WERI-Rb-1 (cell line): ENCODE results near the gene LLCFC1.

Experiments
- DNase-seq: peaks from one replicate; pipeline ENCODE4 v3.0.0-alpha.2; 2020
- H3K27ac ChIP-seq: fragments of 250-450 bp; sonication (Bioruptor Pico); 2 replicates; pipeline ENCODE4 v1.5.1; 2020; ENCODE audit warnings: mild to moderate bottlenecking, moderate library complexity
- H3K27me3 ChIP-seq: fragments of 250-450 bp; sonication (Bioruptor Pico); 2 replicates; pipeline ENCODE4 v1.5.1; 2021; ENCODE audit warnings: mild to moderate bottlenecking, low read depth, moderate library complexity; ENCODE audit not compliant: insufficient read depth, severe bottlenecking
- H3K36me3 ChIP-seq: fragments of 250-450 bp; sonication (Bioruptor Pico); 2 replicates; pipeline ENCODE4 v1.5.1; 2020; ENCODE audit warnings: mild to moderate bottlenecking, moderate library complexity
- H3K4me3 ChIP-seq: 2 replicates; pipeline ENCODE4 v1.5.1; 2011; ENCODE audit warnings: low read depth, mild to moderate bottlenecking, control low read depth, low read length
- H3K9me3 ChIP-seq: fragments of 250-450 bp; sonication (Bioruptor Pico); 2 replicates; pipeline ENCODE4 v1.5.1; 2021; ENCODE audit warnings: mild to moderate bottlenecking, moderate library complexity; ENCODE audit not compliant: severe bottlenecking
- TF ChIP-seq, protein P1 (sequence below): IDR thresholded peaks from 2 replicates; pipeline ENCODE4 v1.5.1; 2011; ENCODE audit warnings: low read depth, mild to moderate bottlenecking, control low read depth, inconsistent platforms, low read length

Gene LLCFC1

GRCh38 chr7:142957723-142958122, 18.4 kb downstream of the LLCFC1 start:
- Histone ChIP-seq H3K27ac (no peak overlapping the region), H3K4me3 (no peak overlapping the region), H3K36me3 (peaks cover 7% of the 10 kb centered on the region), H3K9me3 (no peaks in the 10 kb centered on the region), H3K27me3 (no peaks in the 10 kb centered on the region)
- TF ChIP-seq, protein P1, sequence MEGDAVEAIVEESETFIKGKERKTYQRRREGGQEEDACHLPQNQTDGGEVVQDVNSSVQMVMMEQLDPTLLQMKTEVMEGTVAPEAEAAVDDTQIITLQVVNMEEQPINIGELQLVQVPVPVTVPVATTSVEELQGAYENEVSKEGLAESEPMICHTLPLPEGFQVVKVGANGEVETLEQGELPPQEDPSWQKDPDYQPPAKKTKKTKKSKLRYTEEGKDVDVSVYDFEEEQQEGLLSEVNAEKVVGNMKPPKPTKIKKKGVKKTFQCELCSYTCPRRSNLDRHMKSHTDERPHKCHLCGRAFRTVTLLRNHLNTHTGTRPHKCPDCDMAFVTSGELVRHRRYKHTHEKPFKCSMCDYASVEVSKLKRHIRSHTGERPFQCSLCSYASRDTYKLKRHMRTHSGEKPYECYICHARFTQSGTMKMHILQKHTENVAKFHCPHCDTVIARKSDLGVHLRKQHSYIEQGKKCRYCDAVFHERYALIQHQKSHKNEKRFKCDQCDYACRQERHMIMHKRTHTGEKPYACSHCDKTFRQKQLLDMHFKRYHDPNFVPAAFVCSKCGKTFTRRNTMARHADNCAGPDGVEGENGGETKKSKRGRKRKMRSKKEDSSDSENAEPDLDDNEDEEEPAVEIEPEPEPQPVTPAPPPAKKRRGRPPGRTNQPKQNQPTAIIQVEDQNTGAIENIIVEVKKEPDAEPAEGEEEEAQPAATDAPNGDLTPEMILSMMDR, result no peak
- no peak for DNase-seq

GRCh38 chr7:142959202-142959601, 19.9 kb downstream of the LLCFC1 start:
- no peak for DNase-seq
- peaks cover 2% of the 10 kb centered on the region for H3K36me3 ChIP-seq
- TF ChIP-seq, protein P1, result no peak
- H3K27ac ChIP-seq, result no peak overlapping the region
- no peaks in the 10 kb centered on the region for H3K27me3 ChIP-seq
- no peak overlapping the region for H3K4me3 ChIP-seq
- H3K9me3 ChIP-seq, result no peaks in the 10 kb centered on the region

GRCh38 chr7:142960955-142961512, 21.8 kb downstream of the LLCFC1 start:
- DNase-seq, result peak; percentile 15
- Histone ChIP-seq H3K9me3 (no peaks in the 10 kb centered on the region), H3K27ac (0 out of 2 replicates have a peak overlapping the region, but pooled peaks have one; percentile 87), H3K36me3 (no peaks in the 10 kb centered on the region; the same call in 1 of the 2 replicates), H3K27me3 (no peaks in the 10 kb centered on the region), H3K4me3 (no peak overlapping the region)
- TF ChIP-seq, protein P1, result no peak

- Histone ChIP-seq H3K9me3 (no peaks in the 10 kb centered on the region), H3K27me3 (no peaks in the 10 kb centered on the region), H3K4me3 (peak overlapping the region; percentile 34), H3K27ac (peak overlapping the region; percentile 87), H3K36me3 (no peaks in the 10 kb centered on the region; the same call in 1 of the 2 replicates)
- TF ChIP-seq, protein P1, result no peak
- DNase-seq, result no peak
Measured at GRCh38 chr7:142961595-142961972, 22.3 kb downstream of the LLCFC1 start.

DNA sequence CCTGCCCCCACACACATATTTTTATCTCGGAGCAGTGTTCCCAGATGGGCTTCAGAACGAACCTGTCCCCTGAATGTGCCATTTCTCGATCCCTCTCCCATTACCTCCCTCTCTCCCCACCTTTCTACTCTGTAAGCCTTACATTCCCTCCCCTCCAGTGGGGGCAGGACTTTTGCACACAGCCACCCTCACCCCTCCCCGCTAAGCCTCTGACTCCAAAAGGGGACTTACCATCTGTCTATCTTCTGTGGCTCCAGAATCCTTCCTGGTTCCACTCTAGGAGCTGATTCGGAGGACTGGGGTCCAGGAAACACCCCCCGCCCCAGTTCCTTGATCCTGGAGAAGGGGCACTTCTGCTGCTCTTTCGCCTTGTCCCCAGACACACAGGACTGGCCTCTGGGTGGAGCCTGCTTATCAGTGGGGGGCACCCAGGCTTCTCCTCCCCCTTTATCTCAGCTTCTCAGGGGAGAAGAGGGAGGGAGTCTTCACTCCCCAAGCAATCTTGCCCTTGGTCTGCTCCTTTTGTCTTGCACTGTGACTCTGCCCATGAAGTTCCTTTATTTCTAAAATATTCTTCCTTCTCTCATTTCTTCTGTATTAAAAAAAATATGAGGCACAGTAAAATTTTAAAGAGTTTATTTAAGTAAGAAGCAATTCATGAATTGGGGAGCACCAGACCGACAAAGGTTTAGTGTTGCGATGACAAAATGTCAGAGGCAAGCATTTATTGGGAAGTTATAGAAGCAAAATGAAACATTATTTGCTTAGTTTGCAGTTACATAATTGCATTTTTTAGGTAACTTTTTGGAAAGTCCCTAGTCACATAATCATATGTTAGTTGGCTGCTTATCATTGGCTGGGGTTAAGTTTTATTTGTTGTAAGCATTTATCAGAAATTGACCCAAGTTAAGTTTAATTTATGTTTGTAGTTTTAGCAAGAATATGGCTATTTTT, 23.0 kb downstream of the LLCFC1 start, which contains the start of gene KEL:
Gene KEL (minus strand): TSS at position 391 of the 954 bp plus-strand sequence. CDS start 157 bp downstream, at position 234.
- peak; percentile 86 for DNase-seq
- no peaks in the 10 kb centered on the region for H3K27me3 ChIP-seq
- H3K27ac ChIP-seq, result peak within 1 kb of the TSS; percentile 87
- H3K9me3 ChIP-seq, result no peaks in the 10 kb centered on the region
- H3K4me3 ChIP-seq, result peak within 1 kb of the TSS; percentile 34
- no peaks in the 10 kb centered on the region; the same call in 1 of the 2 replicates for H3K36me3 ChIP-seq
- TF ChIP-seq, protein P1, result no peak
